NCI-H1105 treated with DMSO at 0.1 percent for 48 hours (cell line): ENCODE results near the gene ABCA7.
A peak's percentile ranks its signal among the peaks of the same experiment; 100 is the strongest.
"Not testable (repeated sequence)": the region's sequence is repeated elsewhere in the genome, so short reads cannot be mapped to it uniquely, and the experiment has no call there.

Source experiments
- DNase-seq: peaks from one replicate; lab custom pipeline; 2025; lab: John Stamatoyannopoulos, UW

Gene ABCA7

GRCh38 chr19:1017115-1017905 lies 22.6 kb upstream of the ABCA7 start:
- no peak for DNase-seq

GRCh38 chr19:1017906-1018305 lies 22.0 kb upstream of the ABCA7 start:
- DNase-seq = no peak

- DNase-seq = no peak
Observed at GRCh38 chr19:1018393-1018792, 21.5 kb upstream of the ABCA7 start.

- DNase-seq = no peak
Observed at GRCh38 chr19:1018932-1019615, 20.8 kb upstream of the ABCA7 start.

GRCh38 chr19:1019616-1019961 lies 20.3 kb upstream of the ABCA7 start:
- DNase-seq = no peak

GRCh38 chr19:1019980-1020867 lies 19.7 kb upstream of the ABCA7 start:
- no peak for DNase-seq

- peak; percentile 96 for DNase-seq
Observed at GRCh38 chr19:1020868-1021425, 19.0 kb upstream of the ABCA7 start, which contains the start of gene TMEM259. TMEM259 (minus strand) TSS chr19:1021123; CDS start chr19:1020996, 127 bp downstream.

GRCh38 chr19:1023883-1024188 lies 16.1 kb upstream of the ABCA7 start:
- DNase-seq = not testable (repeated sequence)

- not testable (repeated sequence) for DNase-seq
Observed at GRCh38 chr19:1025080-1025479, 14.8 kb upstream of the ABCA7 start.

GRCh38 chr19:1025960-1026782 lies 13.7 kb upstream of the ABCA7 start, which contains the start of gene CNN2:
CNN2 (plus strand) TSS chr19:1026608; CDS start chr19:1026662, 54 bp downstream.
- DNase-seq = no peak

- peak; percentile 17 for DNase-seq
Observed at GRCh38 chr19:1026783-1027649, 12.9 kb upstream of the ABCA7 start.

GRCh38 chr19:1027650-1028061 lies 12.3 kb upstream of the ABCA7 start:
- DNase-seq = no peak

- DNase-seq = peak; percentile 22
Observed at GRCh38 chr19:1028062-1028926, 11.6 kb upstream of the ABCA7 start.

GRCh38 chr19:1032264-1032867 lies 7.5 kb upstream of the ABCA7 start:
- no peak for DNase-seq

- DNase-seq = no peak
Observed at GRCh38 chr19:1035998-1036621, 3.8 kb upstream of the ABCA7 start.

GRCh38 chr19:1037621-1038064 lies 2.3 kb upstream of the ABCA7 start:
- DNase-seq = no peak

GRCh38 chr19:1038978-1039645 lies 795 bp upstream of the ABCA7 start:
- no peak for DNase-seq
